Ectodermal cell (in vitro differentiated cells): ENCODE measurements around the gene BNIP3. TPM values are rescaled to one million over a fixed set of nuclear protein-coding genes. Genes with fewer than 3 reads are reported as not detected.

ENCODE experiments used
- H3K27ac ChIP-seq: 2 replicates; pipeline ENCODE4 v1.7.0; 2013; ENCODE audit warnings: mild to moderate bottlenecking, low read depth, low read length; ENCODE audit not compliant: insufficient read depth, poor library complexity, severe bottlenecking
- H3K27me3 ChIP-seq: 2 replicates; pipeline ENCODE4 v1.7.0; 2013; ENCODE audit warnings: mild to moderate bottlenecking, low read length; ENCODE audit not compliant: insufficient read depth, control insufficient read depth, poor library complexity, severe bottlenecking
- H3K36me3 ChIP-seq: one replicate; pipeline ENCODE4 v1.7.0; 2013; ENCODE audit warnings: low read length; ENCODE audit not compliant: control insufficient read depth, insufficient read depth
- H3K4me1 ChIP-seq: one replicate; pipeline ENCODE4 v1.7.0; 2013; ENCODE audit warnings: low read length; ENCODE audit not compliant: control insufficient read depth, insufficient read depth
- H3K4me3 ChIP-seq: 2 replicates; pipeline ENCODE4 v1.7.0; 2013; ENCODE audit warnings: low read depth, low read length, control low read depth; ENCODE audit not compliant: insufficient read depth
- H3K9me3 ChIP-seq: 2 replicates; pipeline ENCODE4 v1.7.0; 2013; ENCODE audit warnings: mild to moderate bottlenecking, low read length, moderate library complexity; ENCODE audit not compliant: control insufficient read depth
- WGBS, 2 experiments: methylation state at CpG; one replicate each; pipeline ENCODE4 v1.1.7; 2013; ENCODE audit warnings: missing lambda C conversion rate in 2 of 2; 5-methylcytosine and 5-hydroxymethylcytosine counted together
- polyA plus RNA-seq, 4 experiments: library from polyadenylated mRNA; stranded (reverse); fragments of 50-300 nt; gene quantifications; one replicate each; pipeline ENCODE4 v1.2.3, GENCODE V29; 2013

BNIP3 gene
- 39.7 TPM for polyA plus RNA-seq (2013, experiment 1 of 4)
- polyA plus RNA-seq (2013, experiment 2 of 4) = 30.7 TPM
- 41.9 TPM for polyA plus RNA-seq (2013, experiment 3 of 4)
- polyA plus RNA-seq (2013, experiment 4 of 4) = 43.1 TPM

GRCh38 chr10:131981429-131982184, at the start of gene BNIP3:
TSS of gene BNIP3 (minus strand) at chr10:131981923. CDS start at chr10:131981806, 117 bp downstream.
- Histone ChIP-seq H3K9me3 (no peaks in the 10 kb centered on the region), H3K4me1 (peaks cover 7% of the 10 kb centered on the region), H3K27me3 (peaks cover 25% of the 10 kb centered on the region), H3K36me3 (no peaks in the 10 kb centered on the region), H3K27ac (no peak within 1 kb of the TSS), H3K4me3 (peak within 1 kb of the TSS; percentile 72)
- 0% methylated on average over 100 of the region's 100 CpGs for WGBS, 2 experiments

GRCh38 chr10:132030898-132031463, 49.3 kb upstream of the BNIP3 start:
- peaks cover 32% of the 10 kb centered on the region for H3K27me3 ChIP-seq
- H3K9me3 ChIP-seq = no peaks in the 10 kb centered on the region
- no peak overlapping the region for H3K27ac ChIP-seq
- H3K4me1 ChIP-seq = no peaks in the 10 kb centered on the region
- 90 to 91% methylated on average over 12 of the region's 12 CpGs for WGBS, 2 experiments
- H3K4me3 ChIP-seq = no peak overlapping the region
- no peaks in the 10 kb centered on the region for H3K36me3 ChIP-seq

- no peaks in the 10 kb centered on the region for H3K9me3 ChIP-seq
- H3K36me3 ChIP-seq = no peaks in the 10 kb centered on the region
- no peaks in the 10 kb centered on the region for H3K4me1 ChIP-seq
- H3K27ac ChIP-seq = no peak overlapping the region
- WGBS, 2 experiments = 94 to 96% methylated on average over 5 of the region's 6 CpGs
- peaks cover 22% of the 10 kb centered on the region for H3K27me3 ChIP-seq
- H3K4me3 ChIP-seq = no peak overlapping the region
Measured at GRCh38 chr10:132028706-132029105, 47.0 kb upstream of the BNIP3 start.

GRCh38 chr10:132027423-132027983, 45.8 kb upstream of the BNIP3 start:
- Histone ChIP-seq H3K4me1 (no peaks in the 10 kb centered on the region), H3K9me3 (no peaks in the 10 kb centered on the region), H3K36me3 (no peaks in the 10 kb centered on the region), H3K4me3 (no peak overlapping the region), H3K27ac (no peak overlapping the region), H3K27me3 (peaks cover 20% of the 10 kb centered on the region)
- 91 to 93% methylated on average over 3 of the region's 3 CpGs for WGBS, 2 experiments

- Histone ChIP-seq H3K9me3 (no peaks in the 10 kb centered on the region), H3K27ac (no peak overlapping the region), H3K36me3 (no peaks in the 10 kb centered on the region), H3K4me3 (no peak overlapping the region), H3K27me3 (peaks cover 20% of the 10 kb centered on the region), H3K4me1 (no peaks in the 10 kb centered on the region)
- WGBS, 2 experiments = 35 to 36% methylated on average over 36 of the region's 36 CpGs
Measured at GRCh38 chr10:132023092-132023811, 41.5 kb upstream of the BNIP3 start.

- peaks cover 20% of the 10 kb centered on the region for H3K27me3 ChIP-seq
- WGBS, 2 experiments = 91 to 92% methylated on average over 18 of the region's 18 CpGs
- no peaks in the 10 kb centered on the region for H3K9me3 ChIP-seq
Measured at GRCh38 chr10:132022241-132022640, 40.5 kb upstream of the BNIP3 start.

GRCh38 chr10:132021504-132022143, 39.9 kb upstream of the BNIP3 start:
- Histone ChIP-seq H3K36me3 (no peaks in the 10 kb centered on the region), H3K4me3 (no peak overlapping the region), H3K4me1 (no peaks in the 10 kb centered on the region), H3K27ac (no peak overlapping the region), H3K9me3 (no peaks in the 10 kb centered on the region), H3K27me3 (peaks cover 20% of the 10 kb centered on the region)
- 90 to 91% methylated on average over 16 of the region's 16 CpGs for WGBS, 2 experiments

More at GRCh38 chr10:132022241-132022640, 40.5 kb upstream of the BNIP3 start:
- no peak overlapping the region for H3K4me3 ChIP-seq
- no peaks in the 10 kb centered on the region for H3K36me3 ChIP-seq
- H3K27ac ChIP-seq = no peak overlapping the region
- no peaks in the 10 kb centered on the region for H3K4me1 ChIP-seq

GRCh38 chr10:132021046-132021445, 39.3 kb upstream of the BNIP3 start:
- H3K4me1 ChIP-seq = no peaks in the 10 kb centered on the region
- H3K9me3 ChIP-seq = no peaks in the 10 kb centered on the region
- peaks cover 20% of the 10 kb centered on the region for H3K27me3 ChIP-seq
- 94% methylated on average over 24 of the region's 24 CpGs for WGBS, 2 experiments
- H3K27ac ChIP-seq = no peak overlapping the region
- no peak overlapping the region for H3K4me3 ChIP-seq
- H3K36me3 ChIP-seq = no peaks in the 10 kb centered on the region

GRCh38 chr10:132020456-132020855, 38.7 kb upstream of the BNIP3 start:
- H3K27me3 ChIP-seq = peaks cover 20% of the 10 kb centered on the region
- no peak overlapping the region for H3K4me3 ChIP-seq

More at GRCh38 chr10:132020456-132020855, 38.7 kb upstream of the BNIP3 start:
- no peaks in the 10 kb centered on the region for H3K4me1 ChIP-seq
- H3K27ac ChIP-seq = no peak overlapping the region
- no peaks in the 10 kb centered on the region for H3K9me3 ChIP-seq
- WGBS, 2 experiments = 82 to 83% methylated on average over 13 of the region's 13 CpGs
- no peaks in the 10 kb centered on the region for H3K36me3 ChIP-seq
